Measurements from ENCODE around the gene PHF21B.

DNA sequence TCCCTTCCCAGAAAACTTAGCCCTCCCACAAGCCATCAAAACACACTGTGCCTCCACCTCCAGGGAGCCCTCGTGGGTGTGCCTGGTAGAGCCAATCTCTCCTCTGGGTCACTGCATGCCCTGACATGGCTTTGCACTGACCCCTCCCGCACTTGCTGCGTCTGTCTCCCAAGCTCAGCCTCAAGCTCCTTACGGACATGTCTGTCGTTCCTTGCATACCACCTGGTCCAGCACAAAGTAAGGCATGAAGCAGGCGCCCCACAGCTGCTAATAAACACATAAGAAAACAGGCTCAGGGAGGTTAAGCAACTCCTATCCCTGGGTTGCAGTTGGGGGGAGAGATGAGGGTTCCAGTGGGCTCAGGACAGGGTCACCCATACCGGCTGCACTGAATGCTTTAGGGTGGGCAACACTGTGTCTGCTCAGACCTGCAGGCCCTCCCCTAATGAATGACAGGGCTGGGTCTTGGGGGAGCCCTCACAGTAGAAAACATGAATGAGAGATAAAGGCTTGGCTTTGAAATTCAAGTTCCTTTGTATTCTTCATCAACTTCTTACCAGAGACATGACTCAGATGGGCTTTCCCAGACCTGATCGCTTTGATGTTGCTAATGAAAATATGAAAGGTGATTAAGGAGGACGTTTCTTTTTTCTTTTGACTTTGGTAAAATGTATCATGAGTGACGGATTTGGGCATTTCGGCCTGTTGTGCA, 38.0 kb downstream of the PHF21B start:
- TF ChIP-seq POLR2AphosphoS5 (IDR thresholded peaks at IDR 0.05; ENCODE audit: low read depth, low read length) (no peak), TAF1 (IDR thresholded peaks at IDR 0.05; ENCODE audit: borderline replicate concordance, insufficient read depth, low read length) (no peak), SIN3A (IDR thresholded peaks at IDR 0.05; ENCODE audit: borderline replicate concordance, insufficient read depth, low read length) (no peak), FOXP2 (optimal IDR thresholded peaks at IDR 0.05; ENCODE audit: borderline replicate concordance, extremely low read depth, extremely low read length, insufficient read depth) (no peak)
- TF ChIP-seq, protein P1, sequence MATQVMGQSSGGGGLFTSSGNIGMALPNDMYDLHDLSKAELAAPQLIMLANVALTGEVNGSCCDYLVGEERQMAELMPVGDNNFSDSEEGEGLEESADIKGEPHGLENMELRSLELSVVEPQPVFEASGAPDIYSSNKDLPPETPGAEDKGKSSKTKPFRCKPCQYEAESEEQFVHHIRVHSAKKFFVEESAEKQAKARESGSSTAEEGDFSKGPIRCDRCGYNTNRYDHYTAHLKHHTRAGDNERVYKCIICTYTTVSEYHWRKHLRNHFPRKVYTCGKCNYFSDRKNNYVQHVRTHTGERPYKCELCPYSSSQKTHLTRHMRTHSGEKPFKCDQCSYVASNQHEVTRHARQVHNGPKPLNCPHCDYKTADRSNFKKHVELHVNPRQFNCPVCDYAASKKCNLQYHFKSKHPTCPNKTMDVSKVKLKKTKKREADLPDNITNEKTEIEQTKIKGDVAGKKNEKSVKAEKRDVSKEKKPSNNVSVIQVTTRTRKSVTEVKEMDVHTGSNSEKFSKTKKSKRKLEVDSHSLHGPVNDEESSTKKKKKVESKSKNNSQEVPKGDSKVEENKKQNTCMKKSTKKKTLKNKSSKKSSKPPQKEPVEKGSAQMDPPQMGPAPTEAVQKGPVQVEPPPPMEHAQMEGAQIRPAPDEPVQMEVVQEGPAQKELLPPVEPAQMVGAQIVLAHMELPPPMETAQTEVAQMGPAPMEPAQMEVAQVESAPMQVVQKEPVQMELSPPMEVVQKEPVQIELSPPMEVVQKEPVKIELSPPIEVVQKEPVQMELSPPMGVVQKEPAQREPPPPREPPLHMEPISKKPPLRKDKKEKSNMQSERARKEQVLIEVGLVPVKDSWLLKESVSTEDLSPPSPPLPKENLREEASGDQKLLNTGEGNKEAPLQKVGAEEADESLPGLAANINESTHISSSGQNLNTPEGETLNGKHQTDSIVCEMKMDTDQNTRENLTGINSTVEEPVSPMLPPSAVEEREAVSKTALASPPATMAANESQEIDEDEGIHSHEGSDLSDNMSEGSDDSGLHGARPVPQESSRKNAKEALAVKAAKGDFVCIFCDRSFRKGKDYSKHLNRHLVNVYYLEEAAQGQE (IDR thresholded peaks at IDR 0.05; ENCODE audit: insufficient read depth in 1 of 2, low read depth in 2 of 2, low read length in 2 of 2) = no peak

Measured in PFSK-1 (cell line).